HG02938 (cell line): ENCODE results near the gene DPH3.
A peak's percentile ranks its signal among the peaks of the same experiment; 100 is the strongest.

Experiments
- ATAC-seq: cut with Tn5 transposase; IDR thresholded peaks from one replicate; pipeline ENCODE4 v1.9.1; 2021; ENCODE audit warnings: mild to moderate bottlenecking, moderate library complexity; ENCODE audit not compliant: unreplicated experiment

Gene DPH3

GRCh38 chr3:16257309-16257708, 7.4 kb downstream of the DPH3 start:
- no peak for ATAC-seq

DNA sequence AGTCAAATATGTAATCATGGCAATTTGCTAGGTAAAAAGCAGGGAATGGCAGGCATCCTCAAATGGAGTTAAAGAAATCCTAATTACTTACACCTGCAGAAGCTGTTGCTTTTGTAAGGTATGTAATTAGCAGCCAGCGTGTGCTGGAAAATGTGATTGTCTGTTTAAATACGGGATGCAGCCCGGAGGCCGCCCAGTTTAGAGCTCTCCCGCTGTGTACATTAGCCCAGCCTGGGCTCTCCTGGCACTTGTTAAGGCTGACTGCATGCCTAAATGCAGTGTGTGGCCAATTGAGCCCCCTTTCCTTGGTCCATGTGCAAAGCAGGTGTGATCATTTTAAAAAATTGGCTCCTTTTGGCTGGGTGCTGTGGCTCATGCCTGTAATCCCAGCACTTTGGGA, 9.0 kb downstream of the DPH3 start:
- no peak for ATAC-seq

GRCh38 chr3:16255326-16255725, 9.4 kb downstream of the DPH3 start:
- ATAC-seq: no peak

DNA sequence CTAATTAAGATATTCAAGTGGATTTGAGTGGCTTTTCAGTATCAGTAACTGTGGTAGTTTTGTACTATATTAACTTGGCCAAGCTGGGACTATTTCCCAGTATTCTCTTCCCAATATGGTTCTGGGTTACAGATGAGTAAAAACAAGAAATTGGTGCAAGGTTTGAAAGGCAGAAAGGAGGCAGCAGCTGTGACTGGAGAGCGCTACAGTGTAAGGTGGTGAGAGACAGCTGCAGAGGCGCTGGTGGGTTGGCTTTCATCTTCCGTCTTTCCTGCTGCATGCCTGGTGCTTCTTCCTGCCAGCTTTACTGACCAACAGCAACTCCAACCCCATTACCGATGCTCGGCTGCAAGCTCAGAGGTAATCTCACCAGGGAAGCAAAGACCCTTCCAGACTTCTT, 9.8 kb downstream of the DPH3 start:
- no peak for ATAC-seq

DNA sequence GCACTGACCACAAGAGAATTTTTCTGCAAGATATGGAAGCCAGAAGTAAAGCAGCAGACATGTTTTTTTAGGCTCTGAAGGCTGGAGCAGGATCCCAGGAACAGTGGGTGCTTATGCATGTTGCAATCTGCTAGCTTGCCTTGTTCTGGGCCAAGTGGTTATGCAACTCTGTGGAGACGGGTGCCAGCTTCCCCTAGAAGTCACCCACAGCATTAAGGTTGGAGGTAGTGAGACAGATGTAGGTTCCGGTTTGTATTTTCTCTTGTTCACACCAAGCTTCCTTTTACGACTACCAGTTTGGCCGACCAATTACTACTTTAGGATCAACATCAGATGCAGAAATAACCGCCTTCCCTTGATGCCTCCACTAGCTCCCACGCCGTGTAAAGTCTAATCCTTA, 11.1 kb downstream of the DPH3 start:
- ATAC-seq: no peak

DNA sequence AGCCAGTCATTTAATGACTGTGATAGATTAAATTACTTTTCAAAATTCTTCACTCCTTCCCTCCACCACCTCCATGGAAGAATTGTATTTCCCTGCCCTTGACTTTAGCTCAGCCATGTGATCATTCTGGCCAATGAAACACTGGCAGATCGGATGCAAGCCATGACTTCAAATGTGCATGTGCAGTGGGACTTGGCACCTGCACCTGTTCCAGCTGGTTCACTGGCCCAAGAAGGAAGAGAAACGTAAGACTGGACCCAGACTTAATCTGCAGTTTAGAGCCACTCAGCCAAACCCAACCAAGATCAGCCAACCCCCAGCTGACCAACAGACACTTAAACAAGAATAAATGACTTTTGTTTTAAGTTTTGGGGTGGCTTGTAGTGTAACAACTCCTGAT, 11.8 kb downstream of the DPH3 start:
- ATAC-seq: no peak

GRCh38 chr3:16252243-16252978, 12.3 kb downstream of the DPH3 start:
- peak; percentile 39 for ATAC-seq

DNA sequence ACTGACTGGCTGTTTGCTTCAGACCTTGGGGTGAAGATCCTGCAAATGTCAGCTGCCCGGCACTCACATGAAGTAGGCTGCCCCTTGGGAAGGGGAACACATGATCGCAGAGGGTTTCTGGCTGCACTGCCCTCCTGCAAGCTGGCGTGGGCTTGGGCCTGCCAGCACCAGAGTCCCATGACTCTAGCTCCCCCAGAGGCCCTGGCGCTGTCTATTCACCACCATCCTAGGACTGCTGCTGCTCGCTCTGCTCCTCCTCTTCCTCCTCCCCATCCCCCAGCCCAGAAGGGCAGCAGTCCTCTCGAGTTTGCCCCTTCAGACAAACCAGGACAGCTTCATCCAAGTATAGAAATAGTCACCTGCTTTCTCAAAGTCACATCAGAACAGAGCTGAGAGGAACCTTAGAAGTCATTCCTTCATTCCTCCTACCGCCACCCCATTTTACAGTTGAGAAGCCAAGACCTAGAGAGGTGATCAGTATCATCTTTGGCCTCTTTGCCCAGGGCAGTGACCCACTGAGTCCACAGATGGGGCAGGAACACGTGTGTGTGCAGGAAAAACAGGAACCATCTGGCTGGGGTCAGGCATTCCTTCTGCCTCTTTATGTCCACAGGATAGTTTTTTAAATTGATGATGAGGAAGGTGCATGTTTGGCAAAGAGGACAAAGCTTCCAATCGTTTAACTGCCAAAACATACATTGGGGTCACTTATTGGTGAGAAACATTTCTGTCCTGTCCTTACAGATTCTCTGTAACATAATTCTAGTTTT, 13.2 kb downstream of the DPH3 start:
- no peak for ATAC-seq

DNA sequence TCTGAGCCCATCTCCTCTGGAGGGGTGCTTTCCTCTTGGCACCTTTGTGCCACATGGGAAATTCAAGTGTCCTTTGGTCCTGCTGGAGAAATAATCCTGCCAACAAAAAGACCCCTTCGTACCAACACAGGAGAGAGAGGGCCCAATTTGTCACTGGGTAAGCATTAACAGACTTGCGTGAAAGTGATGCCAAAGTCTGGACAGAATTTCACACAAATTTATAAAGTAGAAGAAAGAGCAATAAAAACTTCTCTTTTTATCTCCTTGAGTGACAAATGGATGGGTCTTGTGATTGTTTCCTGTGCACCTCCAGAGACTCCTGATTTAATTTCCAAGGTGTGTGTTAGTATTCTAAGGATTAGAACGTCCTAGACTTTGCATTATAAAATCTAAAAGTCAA, 14.9 kb downstream of the DPH3 start:
- no peak for ATAC-seq

DNA sequence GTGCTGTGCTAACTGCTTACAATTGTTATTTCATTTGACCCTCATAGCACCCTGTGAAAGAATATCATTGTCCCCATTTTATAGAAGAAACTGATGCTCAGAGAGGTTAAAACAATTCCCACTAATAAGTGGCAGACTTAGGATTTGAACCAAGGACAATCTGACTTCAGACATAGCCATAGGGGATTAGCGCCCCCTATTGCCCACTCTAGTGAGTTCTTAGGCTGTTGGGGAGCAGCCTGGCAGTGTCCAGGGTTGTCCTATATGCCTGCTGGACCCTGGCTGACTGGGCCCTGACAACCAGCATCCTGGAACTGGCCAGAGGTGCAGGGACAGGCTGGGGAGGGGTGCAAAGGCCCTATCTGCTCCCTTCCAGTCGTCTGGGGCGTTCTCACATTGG, 15.4 kb downstream of the DPH3 start:
- no peak for ATAC-seq

GRCh38 chr3:16248556-16248955, 16.2 kb downstream of the DPH3 start:
- ATAC-seq: no peak

- ATAC-seq: peak; percentile 87
Observed at GRCh38 chr3:16247282-16248061, 17.3 kb downstream of the DPH3 start.

GRCh38 chr3:16245609-16246008, 19.1 kb downstream of the DPH3 start:
- ATAC-seq: no peak

GRCh38 chr3:16243706-16244490, 20.8 kb downstream of the DPH3 start:
- ATAC-seq: no peak

- ATAC-seq: no peak
Observed at GRCh38 chr3:16242177-16242576, 22.6 kb downstream of the DPH3 start.

GRCh38 chr3:16241225-16241624, 23.5 kb downstream of the DPH3 start:
- ATAC-seq: no peak

DNA sequence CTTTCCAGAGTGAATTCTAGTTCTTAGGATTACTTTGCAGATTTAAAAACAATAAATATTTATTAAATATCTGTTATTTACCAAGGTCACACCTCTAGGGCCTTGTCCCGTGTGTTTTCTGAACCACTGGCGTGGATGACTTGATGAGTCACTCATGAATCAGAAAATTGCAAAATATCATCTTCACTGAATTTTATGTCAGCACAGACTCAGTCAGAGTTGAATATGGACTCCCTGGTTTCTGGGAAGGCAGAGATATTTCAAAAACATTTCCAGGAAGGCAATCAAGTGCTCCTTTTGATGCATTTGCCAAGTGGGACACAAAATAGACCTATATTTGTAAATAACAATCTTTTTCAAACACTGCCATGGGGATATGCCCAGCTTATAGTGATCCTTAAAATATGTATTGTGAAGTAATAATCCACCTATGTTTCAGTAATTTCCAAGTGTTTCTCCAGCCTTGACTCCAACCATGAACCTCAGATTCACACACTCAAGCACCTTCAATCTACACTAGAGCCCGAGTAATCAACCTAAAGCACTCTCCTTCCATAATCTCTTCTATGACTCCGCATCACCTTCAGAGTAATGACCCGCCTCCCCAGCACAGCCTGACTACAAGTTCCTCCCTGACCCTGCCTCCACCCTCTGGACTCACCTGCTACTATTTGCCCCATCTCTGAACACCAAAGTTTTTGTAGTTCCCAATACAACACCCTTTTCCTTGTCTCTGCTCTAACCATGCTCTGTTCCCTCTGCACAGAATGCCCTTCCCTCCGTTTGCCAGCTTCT, 24.3 kb downstream of the DPH3 start:
- ATAC-seq: no peak

DNA sequence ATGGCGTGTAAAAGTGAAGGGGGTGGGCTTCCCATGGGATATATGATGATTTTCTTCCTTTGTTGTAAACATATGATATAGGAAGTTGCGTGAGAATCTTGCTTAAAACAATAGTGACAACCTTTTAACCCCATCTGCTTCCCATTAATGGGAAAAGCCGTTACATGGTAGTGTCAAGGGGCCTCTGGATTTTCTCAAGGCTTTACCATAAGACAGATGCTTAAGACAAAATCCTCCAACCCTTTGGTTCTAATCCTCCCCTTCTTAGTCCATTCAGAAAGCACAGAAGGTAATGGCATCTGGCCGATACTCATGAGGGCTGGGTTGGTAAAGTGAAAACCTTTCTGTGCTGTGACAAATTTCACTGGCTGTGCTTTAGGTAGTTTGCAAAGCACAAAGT, 25.0 kb downstream of the DPH3 start:
- ATAC-seq: no peak

DNA sequence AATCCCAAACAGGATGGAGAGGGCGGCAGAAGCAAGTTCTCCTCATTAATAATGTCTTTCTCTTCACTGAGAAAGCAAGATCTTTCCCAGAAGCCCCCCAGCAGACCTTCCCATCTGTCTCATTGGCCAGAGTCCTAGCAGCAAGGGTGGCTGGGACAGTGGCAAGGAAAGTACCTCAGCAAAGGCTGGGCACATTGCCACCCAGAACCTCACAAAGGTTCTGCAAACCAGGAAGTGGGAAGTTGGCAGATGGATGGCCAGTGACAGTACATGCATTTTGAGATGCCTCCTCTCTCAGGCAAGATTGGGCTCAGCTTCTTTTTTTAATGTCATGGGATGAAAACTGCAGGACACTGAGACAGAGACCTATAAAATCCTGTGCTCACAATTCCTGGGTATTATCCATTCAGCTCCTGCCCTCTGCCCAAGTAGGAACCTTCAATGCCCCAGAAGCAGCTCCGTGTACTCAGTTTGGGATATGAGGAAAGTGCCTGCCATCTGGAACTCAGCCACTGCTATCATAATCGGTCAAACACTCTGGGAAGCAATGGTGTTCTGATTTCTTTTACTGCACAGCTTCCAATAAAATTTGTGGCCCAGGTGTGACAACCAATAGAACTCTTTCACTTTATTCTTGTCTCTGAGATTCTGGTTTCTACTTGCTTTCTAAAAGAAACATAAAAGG, 25.5 kb downstream of the DPH3 start:
- ATAC-seq: no peak
